Measurements from ENCODE around the gene COMMD3.

COMMD3 gene

DNA sequence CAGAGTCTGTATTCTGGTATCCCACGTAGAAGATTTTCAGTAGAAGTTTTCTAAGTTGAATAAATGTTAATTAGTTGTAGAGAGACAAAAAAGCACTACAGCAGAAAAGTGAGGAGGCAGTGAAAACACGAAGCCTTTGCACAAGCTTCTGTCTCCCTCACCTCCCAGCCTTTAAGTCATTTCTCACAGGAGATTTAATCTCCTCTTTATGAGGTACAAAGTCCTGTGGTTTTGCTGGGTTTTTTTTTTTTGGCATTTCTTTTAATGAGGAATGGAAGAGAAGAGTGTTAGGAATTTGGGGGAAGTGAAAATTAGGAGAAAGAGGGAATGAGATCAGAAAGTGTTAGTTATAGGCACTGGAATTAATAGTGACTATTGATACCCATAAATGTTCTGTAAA, 50.6 kb downstream of the COMMD3 start:
- DNase-seq (ENCODE audit: low read depth): no peak

DNA sequence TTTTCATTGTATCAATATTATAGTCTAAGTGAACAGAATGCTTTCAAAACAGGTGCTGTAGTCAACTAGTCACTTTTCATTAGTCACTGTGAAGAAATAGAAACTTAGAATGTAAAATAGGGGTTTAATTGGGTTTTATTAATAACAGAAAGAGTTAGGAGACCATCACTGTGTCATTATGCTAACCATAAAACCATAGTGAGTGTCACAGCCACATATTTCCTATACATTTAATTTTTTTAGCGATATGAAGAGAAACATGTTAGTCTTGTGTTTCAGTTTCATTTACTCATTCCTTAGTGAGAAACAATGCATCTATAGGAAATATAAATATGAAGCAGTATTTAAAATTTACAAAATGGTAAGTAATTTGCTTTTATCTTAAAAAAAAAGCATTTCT, 51.3 kb downstream of the COMMD3 start:
- no peak for DNase-seq (ENCODE audit: low read depth)

DNA sequence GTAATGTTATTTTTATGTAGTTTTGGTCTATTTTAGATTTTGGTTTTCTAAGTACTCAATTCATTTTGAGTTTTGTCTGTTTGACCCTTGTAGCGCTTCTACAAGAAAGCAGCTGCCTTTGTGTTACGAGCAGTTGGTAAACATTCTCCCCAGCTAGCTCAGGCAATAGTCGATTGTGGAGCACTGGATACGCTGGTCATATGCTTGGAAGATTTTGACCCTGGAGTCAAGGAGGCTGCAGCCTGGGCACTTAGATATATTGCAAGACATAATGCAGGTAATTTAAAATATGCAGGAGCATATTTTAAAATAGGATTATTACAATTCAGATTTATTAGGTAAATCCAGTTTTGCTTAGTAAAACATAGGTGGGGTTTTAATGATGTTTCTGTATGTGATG, 52.2 kb downstream of the COMMD3 start:
- no peak for DNase-seq (ENCODE audit: low read depth)

DNA sequence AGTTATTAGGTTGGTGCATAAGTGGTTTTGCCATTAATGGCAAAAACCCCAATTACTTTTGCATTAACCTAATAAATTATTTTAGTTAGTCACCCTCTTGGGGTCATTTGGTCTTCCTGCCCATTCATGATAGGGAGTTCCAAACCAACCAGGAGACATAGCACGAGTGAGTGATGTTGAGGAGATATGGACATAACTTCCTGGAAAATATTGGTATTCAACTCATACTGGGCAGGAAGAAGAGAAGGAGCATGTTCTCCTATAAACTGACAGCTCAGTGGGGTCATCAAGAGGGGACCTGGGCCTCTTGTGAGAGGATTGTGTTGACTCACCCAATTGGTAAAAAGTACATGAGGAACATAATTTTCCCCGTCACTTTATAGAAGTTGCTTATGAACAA, 52.8 kb downstream of the COMMD3 start:
- DNase-seq (ENCODE audit: low read depth): no peak

DNA sequence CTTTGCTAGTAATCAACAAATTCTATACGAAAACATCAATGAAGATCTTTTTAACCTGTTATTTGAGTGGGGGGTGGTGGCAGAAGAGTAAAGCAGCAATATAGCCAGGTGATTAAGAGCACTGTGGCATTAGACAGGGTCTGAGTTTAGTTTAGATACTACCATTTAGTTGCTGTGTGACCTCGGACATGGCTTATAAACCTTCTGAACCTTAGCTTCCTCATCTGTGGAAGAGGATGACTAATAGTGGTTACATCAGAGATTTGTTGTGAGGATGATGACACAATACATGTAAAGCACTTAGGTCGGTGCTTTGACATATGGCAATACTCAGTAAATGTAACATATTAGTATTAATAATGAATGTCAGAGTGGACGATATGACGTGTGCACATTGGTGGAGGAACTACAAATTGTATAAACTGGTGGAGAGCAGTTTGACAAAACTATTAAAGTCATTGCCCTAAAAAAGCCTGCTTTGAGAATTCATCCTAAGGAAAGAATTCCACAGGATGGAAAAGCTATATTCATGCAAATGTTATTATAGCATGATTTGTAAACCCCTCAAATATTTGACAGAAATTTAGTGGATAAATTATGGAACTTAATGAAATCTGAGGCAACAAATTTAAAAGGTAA, 53.4 kb downstream of the COMMD3 start:
- DNase-seq (ENCODE audit: low read depth): no peak

Data from stromal cell of bone marrow (primary cell).